Measurements from ENCODE around the gene IGSF21. TPM values are rescaled to one million over a fixed set of nuclear protein-coding genes. Genes with fewer than 3 reads are reported as not detected.

The IGSF21 gene
- total and polyA plus RNA-seq, 2 of the 4 experiments (the other 2 are of a cell fraction): not detected

GRCh38 chr1:18064534-18064933 lies 43.1 kb upstream of the IGSF21 start:
- no CpG with 5 or more reads among the region's 7 CpGs for WGBS, 2 experiments (ENCODE audit: extremely low coverage in 2 of 2, insufficient read length in 1 of 2)
- no peaks in the 10 kb centered on the region for H3K27me3 ChIP-seq (ENCODE audit: control insufficient read depth, insufficient read depth, low read length)
- H3K14ac ChIP-seq (replicated peaks; ENCODE audit: low read depth, low read length): no peak overlapping the region
- peaks cover 7% of the 10 kb centered on the region; the same call in 1 of the 2 replicates for H3K9me3 ChIP-seq (ENCODE audit: control insufficient read depth, insufficient read depth, low read length)
- no peak overlapping the region for H2BK120ac ChIP-seq (ENCODE audit: low read depth, low read length)
- POLR2A ChIA-PET (ENCODE audit: unreplicated experiment): no interaction called here
- TF ChIP-seq ELK1 (IDR thresholded peaks at IDR 0.05; ENCODE audit: borderline replicate concordance, low read depth, low read length) (no peak), POLR2A (IDR thresholded peaks at IDR 0.05; ENCODE audit: low read depth, low read length) (no peak), RAD21 (IDR thresholded peaks at IDR 0.05; ENCODE audit: low read length) (no peak), CEBPB (IDR thresholded peaks at IDR 0.05; ENCODE audit: low read depth, low read length) (no peak), MXI1 (IDR thresholded peaks at IDR 0.05; ENCODE audit: borderline replicate concordance, low read depth, low read length) (no peak), NFE2L2 (IDR thresholded peaks at IDR 0.05; ENCODE audit: low read depth, low read length) (no peak), SMC3 (IDR thresholded peaks at IDR 0.05; ENCODE audit: low read depth, low read length) (no peak)
- TF ChIP-seq, protein P1, sequence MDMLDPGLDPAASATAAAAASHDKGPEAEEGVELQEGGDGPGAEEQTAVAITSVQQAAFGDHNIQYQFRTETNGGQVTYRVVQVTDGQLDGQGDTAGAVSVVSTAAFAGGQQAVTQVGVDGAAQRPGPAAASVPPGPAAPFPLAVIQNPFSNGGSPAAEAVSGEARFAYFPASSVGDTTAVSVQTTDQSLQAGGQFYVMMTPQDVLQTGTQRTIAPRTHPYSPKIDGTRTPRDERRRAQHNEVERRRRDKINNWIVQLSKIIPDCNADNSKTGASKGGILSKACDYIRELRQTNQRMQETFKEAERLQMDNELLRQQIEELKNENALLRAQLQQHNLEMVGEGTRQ (IDR thresholded peaks at IDR 0.05; ENCODE audit: low read depth, low read length): no peak
- no peak overlapping the region for H2AK9ac ChIP-seq (replicated peaks; ENCODE audit: low read depth, low read length, poor library complexity)
- no TSS peak for BruUV-seq (replicated peaks)
- H2BK20ac ChIP-seq (ENCODE audit: low read depth, low read length): no peak overlapping the region
- ATAC-seq (ENCODE audit: low read depth) (no peak), DNase-seq (no peak)
- in situ Hi-C loops (cut with MboI; ENCODE audit: low sequenced_read_pairs): no loop called here
- no peaks in the 10 kb centered on the region for H3K79me1 ChIP-seq (ENCODE audit: low read depth in 1 of 2, low read length in 2 of 2)
- H2BK15ac ChIP-seq (ENCODE audit: low read depth, low read length): no peak overlapping the region
- no peak overlapping the region for H3K4me2 ChIP-seq (ENCODE audit: low read depth, low read length)
- H3K4me1 ChIP-seq (ENCODE audit: control insufficient read depth, insufficient read depth, low read length): no peaks in the 10 kb centered on the region
- no peaks in the 10 kb centered on the region for H3K9me1 ChIP-seq (ENCODE audit: insufficient read depth, low read length)
- no peak overlapping the region for H3K27ac ChIP-seq (ENCODE audit: insufficient read depth, low read length)
- no peak overlapping the region for H2AFZ ChIP-seq (replicated peaks; ENCODE audit: low read length, poor library complexity)
- H3K4me3 ChIP-seq (ENCODE audit: insufficient read depth, low read depth, low read length): no peak overlapping the region
- H3K56ac ChIP-seq (ENCODE audit: extremely low read depth, insufficient read depth, low read length): no peak overlapping the region
- intact Hi-C loops (cut with micrococcal nuclease): no loop called here
- H4K91ac ChIP-seq (ENCODE audit: insufficient read depth, low read depth, low read length): no peak overlapping the region
- H4K20me1 ChIP-seq (ENCODE audit: insufficient read depth, low read length): no peaks in the 10 kb centered on the region
- no peak overlapping the region for H4K8ac ChIP-seq (ENCODE audit: low read depth in 2 of 2, low read length in 2 of 2)
- CTCF ChIA-PET: no interaction called here
- no peak overlapping the region for H3K4ac ChIP-seq (ENCODE audit: low read depth, low read length)
- dilution Hi-C loops (cut with HindIII; ENCODE audit: low sequenced_read_pairs, unreplicated experiment): no loop called here
- H2AK5ac ChIP-seq (ENCODE audit: low read depth, low read length): no peak overlapping the region
- H2BK5ac ChIP-seq (ENCODE audit: low read depth, low read length, poor library complexity, severe bottlenecking): no peak overlapping the region
- H4K5ac ChIP-seq (ENCODE audit: low read depth, low read length): no peak overlapping the region
- H3K18ac ChIP-seq (ENCODE audit: low read depth, low read length): no peak overlapping the region
- no peak overlapping the region for H3K23ac ChIP-seq (ENCODE audit: low read depth, low read length)
- no peak overlapping the region for H3K9ac ChIP-seq (ENCODE audit: low read depth, low read length)
- H3K36me3 ChIP-seq (ENCODE audit: control insufficient read depth, insufficient read depth, low read length): no peaks in the 10 kb centered on the region

All from IMR-90 (cell line).